ENCODE measurements around the gene UGT1A7.

- TF ChIP-seq CTCF (IDR thresholded peaks at IDR 0.05): no peak
- no peak for TF ChIP-seq POLR2A (IDR thresholded peaks at IDR 0.05)
Observed at GRCh38 chr2:233818639-233819621, 137.2 kb downstream of the UGT1A7 start.

Data from adrenal gland (tissue), 5 donors.